Aorta (tissue), 5 donors: ENCODE results near the gene PLEKHA5. TPM values are rescaled to one million over a fixed set of nuclear protein-coding genes. Genes with fewer than 3 reads are reported as not detected.

Experiments
- ATAC-seq: fragments of 200-7000 bp; cut with Tn5 transposase; one replicate; pipeline ENCODE4 v1.9.1; 2022; ENCODE audit warnings: moderate library complexity; ENCODE audit not compliant: low FRiP score
- DNase-seq, 2 donors: peaks; one replicate each; pipeline ENCODE4 v3.0.0-alpha.2; 2020
- H3K27ac ChIP-seq, 2 donors: one replicate each; pipeline ENCODE4 v1.5.1; 2013; ENCODE audit warnings: low read length in 2 of 2, mild to moderate bottlenecking in 2 of 2, moderate library complexity in 2 of 2, control low read depth in 1 of 2, inconsistent platforms in 1 of 2, low read depth in 1 of 2
- H3K27me3 ChIP-seq, 2 donors: one replicate each; pipeline ENCODE4 v1.6.1; 2013; ENCODE audit warnings: control low read depth in 1 of 2, low read length in 1 of 2, mild to moderate bottlenecking in 1 of 2, moderate library complexity in 1 of 2; ENCODE audit not compliant: insufficient read depth in 2 of 2, control insufficient read depth in 1 of 2
- H3K36me3 ChIP-seq, 2 donors: one replicate each; pipeline ENCODE4 v1.6.1; 2013; ENCODE audit warnings: control low read depth in 1 of 2, low read length in 1 of 2, mild to moderate bottlenecking in 1 of 2; ENCODE audit not compliant: insufficient read depth in 2 of 2, control insufficient read depth in 1 of 2
- H3K4me1 ChIP-seq, 2 donors: one replicate each; pipeline ENCODE4 v1.6.1; 2013; ENCODE audit warnings: low read length in 2 of 2, control low read depth in 1 of 2, mild to moderate bottlenecking in 1 of 2, moderate library complexity in 1 of 2; ENCODE audit not compliant: insufficient read depth in 2 of 2, control insufficient read depth in 1 of 2
- H3K4me3 ChIP-seq, 2 donors: one replicate each; pipeline ENCODE4 v1.5.1; 2013; ENCODE audit warnings: low read length in 2 of 2, control low read depth in 1 of 2, mild to moderate bottlenecking in 1 of 2
- H3K9me3 ChIP-seq: one replicate; pipeline ENCODE4 v1.6.1; 2013; ENCODE audit warnings: mild to moderate bottlenecking, low read length; ENCODE audit not compliant: control insufficient read depth
- WGBS, 2 donors: extraction: QIAGEN DNeasy Blood & Tissue Kit; methylation state at CpG; one replicate each; pipeline ENCODE4 v1.1.7; 2013; 5-methylcytosine and 5-hydroxymethylcytosine counted together
- intact Hi-C, 2 donors: fragments of 100-400 bp; cut with DNase I; formaldehyde crosslinking; loops; one replicate each; pipeline versions ENCODE4 v1.14.2 to v1.15.0; 2022
- polyA plus RNA-seq, 2 donors: library from polyadenylated mRNA; stranded (reverse); fragments of 200-250 nt; gene quantifications; one replicate each; pipeline ENCODE4 v1.2.3, GENCODE V29; 2013
- total RNA-seq, 2 donors: library from RNA; stranded (reverse); fragmentation: NEBNext Ultra II Directional; extraction: Animal tissue kit (Norgen Biotek cat#: 25700); gene quantifications; one replicate each; pipeline ENCODE4 v1.2.1, GENCODE V29; 2021
- donor health status: healthy with polysubstance abuse.
- donor health status: Bipolar disorder and iron deficiency.
- donor health status: DM: no; HTN: no; CAD: no.
- donor health status: DM: no; HTN: no; CAD: no.
- donor health status: DM: yes; HTN: yes; CAD: no.

PLEKHA5 gene
- total and polyA plus RNA-seq, 4 donors, result 11.0 to 56.0 (median 18.7) TPM

DNA sequence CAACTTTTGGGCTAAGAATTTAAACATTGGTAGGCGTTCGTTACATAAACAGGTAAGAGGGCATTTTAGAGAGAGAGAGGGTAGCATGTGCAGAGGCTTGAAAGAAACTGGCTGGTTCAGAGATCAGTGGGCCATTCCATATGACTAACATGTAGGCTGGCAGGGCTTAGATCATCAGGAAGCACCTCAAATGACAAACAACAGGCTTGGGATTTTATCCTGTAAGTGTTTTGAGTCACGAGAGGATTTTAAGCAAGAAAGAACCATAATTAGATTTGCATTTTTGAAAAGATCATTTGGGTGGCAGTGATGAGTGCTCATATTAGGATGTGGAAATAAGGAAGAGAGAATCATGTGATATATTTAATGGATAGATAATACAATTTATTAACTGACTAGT is 8.7 kb upstream of the PLEKHA5 start:
- no peaks in the 10 kb centered on the region for H3K27me3 ChIP-seq
- H3K36me3 ChIP-seq, result no peaks in the 10 kb centered on the region
- intact Hi-C loops, result no loop called here
- WGBS, 2 donors, result 49 to 54% methylated on average over 3 of the region's 3 CpGs
- H3K27ac ChIP-seq, result no peak overlapping the region
- no peak for ATAC-seq
- no peak for DNase-seq
- H3K4me3 ChIP-seq, result no peak overlapping the region
- peaks cover 0 to 1% of the 10 kb centered on the region in 2 donors for H3K4me1 ChIP-seq
- H3K9me3 ChIP-seq, result no peaks in the 10 kb centered on the region

GRCh38 chr12:19121449-19122018 is 8.0 kb upstream of the PLEKHA5 start:
- no peaks in the 10 kb centered on the region for H3K36me3 ChIP-seq
- no peak overlapping the region for H3K27ac ChIP-seq
- H3K9me3 ChIP-seq, result no peaks in the 10 kb centered on the region
- H3K27me3 ChIP-seq, result no peaks in the 10 kb centered on the region
- peaks cover 0 to 1% of the 10 kb centered on the region in 2 donors for H3K4me1 ChIP-seq
- no peak for DNase-seq
- 51 to 57% methylated on average over 1 of the region's 1 CpG for WGBS, 2 donors
- no peak for ATAC-seq
- H3K4me3 ChIP-seq, result no peak overlapping the region
- intact Hi-C loops, result no loop called here

DNA sequence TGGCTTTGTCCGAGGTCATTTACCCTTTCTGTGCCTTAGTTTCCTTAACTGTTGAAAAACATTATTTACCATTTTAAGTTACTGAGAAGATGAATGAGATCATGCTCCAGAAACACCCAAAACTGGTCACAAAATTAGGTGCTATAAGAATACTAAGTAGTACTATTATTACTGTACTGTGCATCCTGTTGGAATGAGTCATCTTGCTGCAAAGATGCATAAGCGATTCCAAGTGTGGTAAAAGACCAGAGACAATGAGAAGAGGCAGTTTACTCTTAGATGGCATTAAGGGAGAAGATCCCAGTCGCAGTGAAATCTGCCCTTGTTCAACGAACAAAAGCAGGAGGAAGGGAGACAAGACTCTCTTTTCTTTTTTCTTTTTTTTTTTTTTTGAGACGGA is 4.2 kb upstream of the PLEKHA5 start:
- Histone ChIP-seq H3K27ac (no peak overlapping the region), H3K9me3 (no peaks in the 10 kb centered on the region), H3K27me3 (no peaks in the 10 kb centered on the region), H3K4me1 (no peaks in the 10 kb centered on the region), H3K36me3 (no peaks in the 10 kb centered on the region), H3K4me3 (no peak overlapping the region)
- intact Hi-C loops, result no loop called here
- DNase-seq (no peak), ATAC-seq (no peak)
- WGBS, 2 donors, result 90% methylated on average over 5 of the region's 5 CpGs

DNA sequence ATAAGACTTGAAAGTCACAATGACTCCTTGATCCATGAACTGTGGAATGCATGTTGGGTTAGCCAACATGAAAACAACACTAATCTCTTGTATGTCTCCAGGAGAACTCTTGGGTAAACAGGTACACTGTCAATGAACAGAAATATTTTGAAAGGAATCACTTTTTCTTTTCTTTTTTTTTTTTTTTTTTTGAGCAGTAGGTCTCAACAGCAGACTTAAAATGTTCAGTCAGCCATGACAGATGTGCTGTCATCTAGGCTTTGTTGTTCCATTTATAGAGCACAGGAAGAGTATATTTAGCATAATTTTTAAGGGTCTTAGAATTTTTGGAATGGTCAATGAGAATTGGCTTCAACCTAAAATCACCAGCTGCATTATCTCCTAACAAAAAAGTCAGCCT is 2.3 kb upstream of the PLEKHA5 start:
- intact Hi-C loops, result no loop called here
- Histone ChIP-seq H3K4me1 (peaks cover 0 to 2% of the 10 kb centered on the region in 2 donors), H3K27ac (no peak overlapping the region), H3K9me3 (no peaks in the 10 kb centered on the region), H3K27me3 (no peaks in the 10 kb centered on the region), H3K4me3 (no peak overlapping the region), H3K36me3 (no peaks in the 10 kb centered on the region)
- ATAC-seq (no peak), DNase-seq (no peak)

GRCh38 chr12:19128485-19128884 is 1.0 kb upstream of the PLEKHA5 start:
- Histone ChIP-seq H3K4me3 (no peak overlapping the region), H3K27ac (peak overlapping the region in 1 of 2 donors; percentile 43), H3K27me3 (no peaks in the 10 kb centered on the region), H3K9me3 (no peaks in the 10 kb centered on the region), H3K4me1 (peaks cover 0 to 2% of the 10 kb centered on the region in 2 donors), H3K36me3 (no peaks in the 10 kb centered on the region)
- DNase-seq (no peak), ATAC-seq (no peak)
- WGBS, 2 donors, result 45 to 65% methylated on average over 2 of the region's 2 CpGs
- intact Hi-C loops, result no loop called here

DNA sequence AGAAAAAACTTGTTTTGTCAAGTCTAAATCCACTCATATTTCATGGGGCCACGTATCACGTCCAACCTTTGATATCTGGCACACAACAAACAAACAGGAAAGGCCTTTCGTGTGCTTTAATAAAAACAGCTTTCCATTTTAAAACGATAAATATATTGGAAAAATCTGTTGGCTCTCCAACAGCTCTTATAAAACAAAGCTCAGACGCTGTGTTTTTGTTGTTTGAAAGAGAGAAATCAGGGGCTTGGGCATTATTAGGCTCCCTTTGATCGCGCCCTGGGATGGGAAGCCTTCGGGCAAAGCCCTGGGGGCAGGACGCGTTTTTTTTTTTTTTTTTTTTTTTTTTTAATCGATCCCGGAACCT is 429 bp upstream of the PLEKHA5 start:
- Histone ChIP-seq H3K4me3 (peak overlapping the region; percentile 98 to 99), H3K4me1 (peaks cover 0 to 2% of the 10 kb centered on the region in 2 donors), H3K27me3 (no peaks in the 10 kb centered on the region), H3K9me3 (no peaks in the 10 kb centered on the region), H3K36me3 (no peaks in the 10 kb centered on the region), H3K27ac (peak overlapping the region; percentile 89 to 93)
- intact Hi-C loops, result no loop called here
- DNase-seq (no peak), ATAC-seq (no peak)
- WGBS, 2 donors, result 0% methylated on average over 12 of the region's 12 CpGs

GRCh38 chr12:19130224-19131024 is 891 bp downstream of the PLEKHA5 start:
- peak; percentile 42 for ATAC-seq
- no peaks in the 10 kb centered on the region for H3K9me3 ChIP-seq
- H3K4me1 ChIP-seq, result peaks cover 0 to 2% of the 10 kb centered on the region in 2 donors
- no peaks in the 10 kb centered on the region for H3K36me3 ChIP-seq
- peak; percentile 60 to 83 for DNase-seq
- peak overlapping the region; percentile 87 to 93 for H3K27ac ChIP-seq
- H3K4me3 ChIP-seq, result peak overlapping the region; percentile 98 to 99
- WGBS, 2 donors, result 0% methylated on average over 43 to 61 of the region's 61 CpGs
- intact Hi-C loops, result no loop called here
- no peaks in the 10 kb centered on the region for H3K27me3 ChIP-seq

- Histone ChIP-seq H3K27ac (peak overlapping the region in 1 of 2 donors; percentile 87), H3K27me3 (no peaks in the 10 kb centered on the region), H3K9me3 (no peaks in the 10 kb centered on the region), H3K4me1 (peaks cover 0 to 2% of the 10 kb centered on the region in 2 donors), H3K4me3 (peak overlapping the region; percentile 98 to 99), H3K36me3 (no peaks in the 10 kb centered on the region)
- intact Hi-C loops, result no loop called here
- ATAC-seq, result peak; percentile 34
- 3% methylated on average over 7 of the region's 7 CpGs for WGBS, 2 donors
- DNase-seq, result no peak
Measured at GRCh38 chr12:19131025-19131444, 1.5 kb downstream of the PLEKHA5 start.

- WGBS, 2 donors, result 95 to 96% methylated on average over 4 of the region's 4 CpGs
- DNase-seq (no peak), ATAC-seq (no peak)
- intact Hi-C loops, result no loop called here
- Histone ChIP-seq H3K4me3 (no peak overlapping the region), H3K36me3 (no peaks in the 10 kb centered on the region), H3K27me3 (no peaks in the 10 kb centered on the region), H3K4me1 (no peaks in the 10 kb centered on the region), H3K27ac (no peak overlapping the region), H3K9me3 (no peaks in the 10 kb centered on the region)
Measured at GRCh38 chr12:19138551-19138950, 9.0 kb downstream of the PLEKHA5 start.
